NCI-H2196 (cell line): ENCODE results near the gene TAC3.
A peak's percentile ranks its signal among the peaks of the same experiment; 100 is the strongest.

Experiments
- DNase-seq: peaks from one replicate; lab custom pipeline; 2025; ENCODE audit not compliant: unreplicated experiment; lab: John Stamatoyannopoulos, UW

The TAC3 gene

GRCh38 chr12:57005980-57006808 lies 10.1 kb downstream of the TAC3 start, which contains the start of gene ZBTB39:
ZBTB39 (minus strand) TSS chr12:57006546; CDS start chr12:57004917, 1,629 bp downstream.
- peak; percentile 75 for DNase-seq

GRCh38 chr12:57004651-57005050 lies 11.7 kb downstream of the TAC3 start:
- no peak for DNase-seq

GRCh38 chr12:57003395-57003794 lies 12.9 kb downstream of the TAC3 start:
- DNase-seq: no peak

DNA sequence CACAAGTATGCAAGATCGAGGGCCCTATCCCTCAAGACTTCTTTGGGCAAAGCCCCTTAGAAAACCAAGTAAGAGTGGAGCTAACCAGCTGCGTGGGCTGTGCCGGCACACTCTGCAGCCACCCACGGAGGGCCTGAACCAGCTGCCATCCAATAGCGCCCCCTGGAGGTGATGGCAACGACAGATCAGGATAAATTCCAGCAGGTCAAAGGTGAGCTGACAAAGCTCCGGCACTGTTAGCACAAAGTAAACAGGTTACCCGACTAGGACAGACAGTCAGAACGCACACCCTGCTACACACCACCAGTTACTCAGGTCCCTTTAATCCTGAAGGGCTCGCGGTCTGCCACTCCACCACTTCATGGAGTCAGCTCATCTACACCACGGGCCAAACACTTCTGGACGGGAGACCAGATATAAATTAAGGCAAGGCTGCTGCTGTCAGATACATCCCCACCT lies 14.9 kb downstream of the TAC3 start:
- peak; percentile 83 for DNase-seq

DNA sequence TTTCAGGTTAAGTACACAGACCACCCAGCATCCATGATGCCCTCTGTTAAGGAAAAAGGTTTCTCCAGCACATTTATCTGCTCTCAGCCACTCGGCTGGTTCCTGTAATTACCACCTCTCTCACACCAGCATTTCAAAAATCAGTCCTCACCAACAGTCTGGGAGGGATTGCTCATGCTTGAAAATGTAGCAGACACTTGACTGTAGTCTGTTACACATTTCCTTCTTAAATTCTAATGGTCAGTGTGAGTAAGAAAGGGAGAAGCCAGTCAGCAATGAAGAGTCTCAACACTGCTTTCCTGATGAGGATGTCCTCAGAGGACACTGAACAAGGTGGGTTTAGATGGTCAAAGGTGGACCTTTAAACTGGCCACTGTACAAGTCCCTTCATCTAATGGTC lies 15.9 kb downstream of the TAC3 start:
- no peak for DNase-seq

GRCh38 chr12:56999456-56999855 lies 16.9 kb downstream of the TAC3 start:
- no peak for DNase-seq

GRCh38 chr12:56998981-56999380 lies 17.3 kb downstream of the TAC3 start:
- DNase-seq: no peak

- DNase-seq: no peak
Observed at GRCh38 chr12:56998316-56998715, 18.0 kb downstream of the TAC3 start.

- no peak for DNase-seq
Observed at GRCh38 chr12:56996793-56997545, 19.4 kb downstream of the TAC3 start.

DNA sequence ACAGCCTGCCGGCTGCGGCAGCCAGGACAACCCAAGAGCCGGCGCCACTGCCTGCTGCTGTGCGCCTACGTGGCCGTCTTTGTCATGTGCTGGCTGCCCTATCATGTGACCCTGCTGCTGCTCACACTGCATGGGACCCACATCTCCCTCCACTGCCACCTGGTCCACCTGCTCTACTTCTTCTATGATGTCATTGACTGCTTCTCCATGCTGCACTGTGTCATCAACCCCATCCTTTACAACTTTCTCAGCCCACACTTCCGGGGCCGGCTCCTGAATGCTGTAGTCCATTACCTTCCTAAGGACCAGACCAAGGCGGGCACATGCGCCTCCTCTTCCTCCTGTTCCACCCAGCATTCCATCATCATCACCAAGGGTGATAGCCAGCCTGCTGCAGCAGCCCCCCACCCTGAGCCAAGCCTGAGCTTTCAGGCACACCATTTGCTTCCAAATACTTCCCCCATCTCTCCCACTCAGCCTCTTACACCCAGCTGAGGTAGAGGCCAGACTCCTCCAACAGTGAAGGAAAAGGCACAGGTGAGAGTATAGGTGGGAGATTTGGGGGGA lies 20.3 kb downstream of the TAC3 start:
- DNase-seq: no peak

DNA sequence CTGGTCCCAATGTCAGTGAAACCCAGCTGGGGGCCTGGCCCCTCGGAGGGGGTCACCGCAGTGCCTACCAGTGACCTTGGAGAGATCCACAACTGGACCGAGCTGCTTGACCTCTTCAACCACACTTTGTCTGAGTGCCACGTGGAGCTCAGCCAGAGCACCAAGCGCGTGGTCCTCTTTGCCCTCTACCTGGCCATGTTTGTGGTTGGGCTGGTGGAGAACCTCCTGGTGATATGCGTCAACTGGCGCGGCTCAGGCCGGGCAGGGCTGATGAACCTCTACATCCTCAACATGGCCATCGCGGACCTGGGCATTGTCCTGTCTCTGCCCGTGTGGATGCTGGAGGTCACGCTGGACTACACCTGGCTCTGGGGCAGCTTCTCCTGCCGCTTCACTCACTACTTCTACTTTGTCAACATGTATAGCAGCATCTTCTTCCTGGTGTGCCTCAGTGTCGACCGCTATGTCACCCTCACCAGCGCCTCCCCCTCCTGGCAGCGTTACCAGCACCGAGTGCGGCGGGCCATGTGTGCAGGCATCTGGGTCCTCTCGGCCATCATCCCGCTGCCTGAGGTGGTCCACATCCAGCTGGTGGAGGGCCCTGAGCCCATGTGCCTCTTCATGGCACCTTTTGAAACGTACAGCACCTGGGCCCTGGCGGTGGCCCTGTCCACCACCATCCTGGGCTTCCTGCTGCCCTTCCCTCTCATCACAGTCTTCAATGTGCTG lies 21.0 kb downstream of the TAC3 start:
- no peak for DNase-seq

- no peak for DNase-seq
Observed at GRCh38 chr12:56994231-56994746, 22.0 kb downstream of the TAC3 start.

GRCh38 chr12:56993346-56993745 lies 23.0 kb downstream of the TAC3 start:
- DNase-seq: no peak

- DNase-seq: peak; percentile 40
Observed at GRCh38 chr12:56991319-56992246, 24.7 kb downstream of the TAC3 start.

- no peak for DNase-seq
Observed at GRCh38 chr12:56990648-56991318, 25.5 kb downstream of the TAC3 start.

- DNase-seq: no peak
Observed at GRCh38 chr12:56989861-56990610, 26.3 kb downstream of the TAC3 start.

DNA sequence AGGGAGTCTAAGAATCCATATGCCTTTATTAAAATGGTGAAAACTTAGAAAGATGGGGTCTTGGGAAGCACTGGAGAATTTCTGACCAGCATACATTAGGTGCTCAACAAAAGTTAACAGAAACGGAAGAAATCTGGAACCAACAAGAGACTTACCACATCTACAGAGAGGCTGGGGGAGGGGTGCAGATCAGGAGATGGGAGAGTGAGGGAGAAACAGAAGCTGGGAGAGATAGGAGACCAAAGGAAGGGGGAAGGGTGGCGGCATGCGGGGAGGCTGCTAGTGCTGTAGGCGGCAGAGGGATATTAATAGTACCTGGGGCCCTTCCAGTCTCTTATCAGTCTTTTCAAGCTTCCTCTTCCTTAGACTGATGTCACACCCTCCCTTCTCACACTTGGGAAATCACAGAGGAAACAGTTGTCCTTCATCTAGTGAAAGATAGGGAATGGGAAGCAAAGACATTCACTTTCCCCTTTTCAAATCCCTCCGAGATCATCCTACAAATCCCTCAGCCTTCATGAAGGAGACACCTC lies 28.1 kb downstream of the TAC3 start:
- no peak for DNase-seq

DNA sequence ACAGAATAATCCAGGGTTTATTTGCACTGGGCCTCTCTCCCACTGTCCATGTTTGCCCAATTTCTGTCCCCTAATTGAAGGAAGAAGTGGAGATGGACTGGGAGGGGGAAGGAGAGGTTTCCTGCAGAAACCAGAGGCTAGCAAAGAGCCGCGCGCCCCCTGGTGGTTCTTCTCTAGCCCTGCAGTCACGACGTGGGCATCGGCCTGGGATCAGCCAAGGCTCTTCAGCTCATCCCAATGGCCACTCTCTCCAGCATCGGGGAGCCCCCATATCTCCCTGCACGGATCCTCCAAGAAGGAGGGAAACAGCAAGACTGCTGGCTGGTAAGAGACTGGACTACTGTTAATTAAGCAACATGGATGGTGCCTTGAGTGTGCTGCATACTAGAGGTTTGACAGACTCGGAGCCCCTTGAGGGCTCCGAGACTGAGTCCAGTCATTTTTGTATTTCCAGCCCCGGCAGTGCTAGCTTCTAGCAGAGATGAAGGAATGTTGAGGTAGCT lies 28.7 kb downstream of the TAC3 start:
- peak; percentile 85 for DNase-seq
